GM12891 (cell line): ENCODE measurements around the gene RUSC1.

Experiments
- POLR2A ChIP-seq: IDR thresholded peaks from 2 replicates; pipeline ENCODE4 v1.6.1; 2011; ENCODE audit warnings: low read depth, low read length, control low read depth
- POLR2AphosphoS5 ChIP-seq: IDR thresholded peaks from 2 replicates; pipeline ENCODE4 v1.6.1; 2011; ENCODE audit warnings: low read depth, low read length, control low read depth
- TAF1 ChIP-seq: IDR thresholded peaks from 2 replicates; pipeline ENCODE4 v1.6.1; 2011; ENCODE audit warnings: low read depth, low read length, control low read depth

DNA sequence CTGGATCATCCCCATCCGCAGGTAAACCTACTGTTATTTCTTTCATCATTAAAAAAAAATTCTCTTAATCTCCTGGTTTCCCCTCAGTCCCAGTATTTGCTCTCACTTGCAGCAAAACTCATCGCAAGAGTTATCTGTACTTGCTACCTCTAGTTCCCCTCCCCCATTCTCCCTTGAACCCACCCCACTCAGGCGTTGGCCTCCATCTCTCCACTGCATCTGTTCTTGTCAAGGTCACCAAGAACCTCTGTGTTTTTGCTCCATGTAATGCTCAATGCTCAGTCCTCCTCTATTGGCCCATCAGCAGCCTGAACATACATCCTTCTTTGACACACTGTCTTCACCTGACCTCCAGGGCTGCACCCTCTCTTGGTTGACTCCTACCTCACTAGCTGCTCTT lies 24.0 kb upstream of the RUSC1 start:
- TF ChIP-seq TAF1 (no peak), POLR2A (no peak), POLR2AphosphoS5 (no peak)
